Activated naive CD4-positive, alpha-beta T cell treated with Interleukin-2 at 50 U/mL for 16 hours (primary cell): ENCODE results near the gene BTBD7.

ENCODE experiments used
- DNase-seq: peaks from one replicate; pipeline ENCODE4 v3.0.0-alpha.2; 2020

Gene BTBD7

DNA sequence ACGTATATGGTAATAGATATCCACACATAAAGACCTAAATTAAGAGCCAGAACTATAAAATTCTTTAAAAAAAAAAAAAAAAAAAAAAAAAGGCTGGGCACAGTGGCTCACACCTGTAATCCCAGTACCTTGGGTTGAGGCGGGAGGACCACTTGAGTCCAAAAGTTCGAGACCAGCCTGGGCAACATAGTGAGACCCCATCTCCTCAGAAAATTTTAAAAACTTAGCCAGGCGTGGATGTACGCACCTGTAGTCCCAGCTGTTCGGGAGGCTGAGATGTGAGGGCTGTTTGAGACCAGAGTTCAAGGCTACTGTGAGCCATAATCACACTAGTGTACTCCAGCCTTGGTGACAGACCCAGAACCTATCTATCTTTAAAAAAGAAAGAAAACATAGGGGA is 4.3 kb downstream of the BTBD7 start:
- no peak for DNase-seq

GRCh38 chr14:93326196-93326595 is 6.6 kb downstream of the BTBD7 start:
- no peak for DNase-seq

DNA sequence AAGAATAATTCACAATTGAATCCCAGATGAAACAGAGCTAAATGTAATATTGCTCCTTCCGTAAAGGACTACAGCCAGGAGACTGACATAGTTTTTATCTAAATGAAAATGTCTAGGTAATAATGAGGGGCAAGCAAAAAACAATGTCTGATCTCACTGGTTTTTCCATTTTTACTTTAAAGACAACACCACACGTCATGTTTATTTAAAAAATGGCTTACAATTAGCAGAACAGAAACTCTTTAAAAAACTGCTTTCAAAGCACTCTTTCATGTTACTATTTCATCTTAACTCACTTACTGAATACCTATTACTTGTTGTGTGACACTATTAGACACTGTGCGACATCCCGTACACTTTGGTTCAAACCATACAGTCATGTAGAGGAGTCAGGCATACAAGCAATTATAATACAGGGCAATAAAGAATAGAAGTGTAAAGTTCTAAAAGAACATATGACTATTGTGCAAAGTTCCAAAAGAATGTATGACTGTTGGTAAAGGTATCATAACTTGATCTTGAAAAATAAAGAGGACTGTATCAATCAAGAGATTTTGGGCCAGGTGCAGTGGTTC is 9.1 kb downstream of the BTBD7 start:
- DNase-seq = no peak

DNA sequence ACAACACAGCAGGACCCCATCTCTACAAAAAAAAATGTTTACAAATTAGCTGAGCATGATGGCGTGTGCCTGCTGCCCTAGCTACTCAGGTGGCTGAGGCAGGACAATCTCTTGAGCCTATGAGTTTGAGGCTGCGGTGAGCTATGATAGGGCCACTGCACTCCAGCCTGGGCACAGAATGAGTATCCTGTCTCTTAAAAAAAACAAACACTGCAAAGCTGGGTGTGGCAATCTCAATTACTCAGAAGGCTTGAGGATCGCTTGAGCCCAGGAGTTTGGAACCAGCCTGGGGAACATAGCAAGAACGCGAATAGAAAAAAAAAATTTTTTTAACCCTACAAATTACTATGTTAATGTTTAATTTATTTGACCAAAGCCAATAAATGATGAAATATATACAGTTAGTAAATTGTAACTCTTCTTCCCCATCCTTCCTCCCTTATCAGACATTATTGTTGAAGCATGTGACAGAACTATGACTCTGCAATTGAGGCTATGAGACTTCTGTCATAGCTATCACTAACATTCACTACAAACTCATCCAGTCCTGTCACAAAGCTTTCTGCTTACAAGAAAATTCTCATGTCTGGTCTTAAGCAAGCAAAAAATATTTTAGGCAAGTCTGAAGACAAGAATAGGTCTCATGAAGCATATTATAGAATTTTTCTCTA is 9.8 kb downstream of the BTBD7 start:
- DNase-seq = no peak

- no peak for DNase-seq
Observed at GRCh38 chr14:93320489-93320888, 12.3 kb downstream of the BTBD7 start.

DNA sequence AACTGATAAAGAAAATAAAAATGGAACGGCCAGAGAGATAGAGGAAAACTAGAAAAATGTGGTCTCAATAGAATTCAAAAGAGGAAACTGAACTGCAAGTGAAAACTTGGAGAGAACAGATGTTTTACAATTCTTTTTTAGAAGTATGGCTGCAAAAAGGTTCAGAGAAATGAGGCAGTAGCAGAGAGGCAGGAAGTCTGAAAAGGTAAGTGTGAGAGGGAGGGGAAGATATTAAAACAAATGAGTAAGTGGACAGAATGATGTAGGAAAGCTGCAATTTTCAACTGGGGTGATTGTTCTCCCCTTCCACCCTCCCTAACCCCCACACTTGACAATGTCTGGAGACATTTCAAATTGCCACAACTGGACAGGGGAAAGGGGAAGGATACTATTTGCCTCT is 12.9 kb downstream of the BTBD7 start:
- no peak for DNase-seq

GRCh38 chr14:93319494-93319893 is 13.3 kb downstream of the BTBD7 start:
- no peak for DNase-seq

GRCh38 chr14:93318927-93319326 is 13.9 kb downstream of the BTBD7 start:
- DNase-seq = no peak

- DNase-seq = no peak
Observed at GRCh38 chr14:93317875-93318807, 14.7 kb downstream of the BTBD7 start.

DNA sequence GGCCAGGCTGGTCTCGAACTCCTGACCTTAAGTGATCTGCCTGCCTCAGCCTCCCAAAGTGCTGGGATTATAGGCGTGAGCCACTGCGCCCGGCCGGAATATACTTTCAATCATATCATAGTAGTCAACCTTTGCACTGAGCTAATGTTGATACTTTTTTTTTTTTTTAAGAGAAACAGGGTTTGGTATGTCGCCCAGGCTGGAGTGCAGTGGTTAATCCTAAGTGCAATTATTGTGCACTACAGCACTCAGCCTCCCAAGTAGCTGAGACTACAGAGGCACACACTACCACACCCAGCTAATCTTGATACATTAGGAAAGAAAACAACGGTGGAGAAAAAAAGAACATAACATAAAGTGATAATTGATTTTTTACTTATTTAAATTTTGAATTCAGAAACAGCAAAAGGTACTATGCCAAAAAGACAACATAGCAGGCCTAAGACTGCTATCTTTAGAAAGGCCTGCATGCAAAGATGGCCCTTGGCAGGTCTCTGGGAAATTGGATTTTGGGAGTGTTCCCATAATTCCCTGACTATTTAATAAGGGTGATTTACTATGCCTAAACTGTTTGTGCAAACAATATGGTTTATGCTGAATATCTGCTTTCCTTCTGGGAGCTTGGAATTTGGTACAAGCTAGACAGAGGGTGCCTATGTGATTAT is 15.5 kb downstream of the BTBD7 start:
- no peak for DNase-seq

DNA sequence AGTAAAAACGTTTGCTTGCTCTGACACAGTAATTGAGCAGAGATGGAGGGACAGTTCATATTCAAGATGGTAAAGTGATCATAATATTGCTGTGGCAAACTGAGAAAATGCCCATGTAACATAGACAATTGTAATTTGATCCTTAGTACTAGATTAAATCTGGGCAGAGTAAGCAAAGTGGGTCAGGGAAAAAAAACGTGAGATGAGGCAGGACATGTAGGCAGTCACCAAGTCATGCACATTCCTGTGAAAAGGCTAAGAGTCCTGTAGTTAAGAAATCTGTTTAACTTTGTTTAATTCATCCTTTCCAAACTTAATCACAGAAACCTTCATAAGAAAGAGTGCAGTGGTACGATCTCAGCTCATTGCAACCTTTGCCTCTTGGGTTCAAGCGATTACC is 16.1 kb downstream of the BTBD7 start:
- no peak for DNase-seq

- DNase-seq = no peak
Observed at GRCh38 chr14:93315575-93315974, 17.3 kb downstream of the BTBD7 start.

DNA sequence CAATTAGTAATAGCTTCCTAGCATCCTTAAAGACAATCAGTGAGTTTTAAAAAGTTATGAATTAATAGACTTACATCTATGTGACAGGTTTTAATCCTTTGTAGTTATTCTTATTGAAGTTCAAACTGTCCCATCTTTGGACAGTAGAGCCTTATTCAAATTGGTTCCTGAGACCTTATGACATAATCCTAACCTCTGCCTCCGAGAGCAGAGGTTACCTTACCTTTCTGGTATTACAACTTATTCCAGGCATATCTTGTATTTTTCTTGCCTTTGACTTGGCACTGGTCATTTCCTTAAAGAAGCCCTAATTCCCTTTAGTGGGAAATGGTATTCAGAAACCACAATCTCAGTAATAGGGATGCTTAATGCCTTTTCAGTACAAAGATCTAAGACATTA is 21.8 kb downstream of the BTBD7 start:
- no peak for DNase-seq

GRCh38 chr14:93309427-93309966 is 23.3 kb downstream of the BTBD7 start:
- no peak for DNase-seq

DNA sequence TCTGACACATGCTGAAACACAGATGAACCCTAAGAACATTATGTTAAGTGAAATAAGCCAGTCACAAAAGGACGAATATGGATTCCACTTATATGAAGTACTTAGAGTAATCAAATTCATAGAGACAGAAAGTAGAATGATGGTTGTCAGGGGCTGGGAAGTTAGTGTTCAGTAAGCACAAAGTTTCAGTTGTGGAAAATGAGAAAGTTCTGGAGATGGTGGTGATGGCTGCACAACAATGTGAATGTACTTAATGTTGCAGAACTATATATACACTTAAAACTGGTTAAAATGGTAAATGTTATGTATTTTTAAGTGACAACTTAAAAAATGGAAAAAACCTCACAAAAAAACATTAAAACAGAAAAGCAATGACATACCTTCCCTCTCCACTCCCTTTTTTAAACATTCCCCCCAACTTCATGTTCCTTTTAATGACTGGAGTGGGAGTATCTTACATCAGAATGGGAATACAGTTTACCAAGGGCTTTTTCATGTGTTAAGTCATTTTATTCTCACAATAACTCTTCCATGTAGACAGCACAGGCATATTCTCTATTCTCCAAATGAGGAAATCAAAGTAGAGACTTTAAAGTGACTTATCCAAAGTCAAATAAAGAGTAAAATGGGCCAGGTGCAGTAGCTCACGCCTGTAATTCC is 24.0 kb downstream of the BTBD7 start:
- DNase-seq = no peak

DNA sequence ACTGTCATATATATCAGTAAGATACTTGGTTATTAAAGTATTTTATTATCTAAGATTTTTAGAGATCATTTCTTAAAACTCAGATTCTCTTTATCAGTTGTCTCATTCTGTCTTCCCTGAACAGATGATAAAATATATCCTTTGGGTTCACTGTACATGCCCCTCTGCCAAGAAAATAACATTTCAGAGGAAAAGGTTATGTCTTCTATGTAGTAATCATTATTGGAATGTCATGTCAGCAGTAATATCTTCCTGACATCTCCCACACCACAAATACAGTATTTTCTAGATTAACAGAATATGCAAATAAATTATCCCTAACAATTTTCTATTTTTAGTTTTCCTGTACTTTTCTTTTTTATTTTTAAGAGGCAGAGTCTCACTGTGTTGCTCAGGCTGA is 26.0 kb downstream of the BTBD7 start:
- DNase-seq = no peak

- DNase-seq = no peak
Observed at GRCh38 chr14:93305725-93306418, 27.0 kb downstream of the BTBD7 start.

GRCh38 chr14:93304771-93305170 is 28.1 kb downstream of the BTBD7 start:
- DNase-seq = no peak

GRCh38 chr14:93303659-93304058 is 29.2 kb downstream of the BTBD7 start:
- DNase-seq = no peak

- no peak for DNase-seq
Observed at GRCh38 chr14:93302688-93303581, 29.9 kb downstream of the BTBD7 start.
